Testis (tissue), 2 donors: Measurements from ENCODE around the gene FOS.

ENCODE experiments used
- POLR2A ChIP-seq: fragments of 450-650 bp; IDR thresholded peaks from one replicate; pipeline ENCODE4 v1.6.1; 2017; ENCODE audit warnings: antibody characterized with exemption, mild to moderate bottlenecking, moderate library complexity
- TF ChIP-seq, protein P1 (sequence below), 3 experiments: fragments of 450-650 bp in 2 of 3; fragments of 200-600 bp in 1 of 3; sonication (generic) in 1 of 3; IDR thresholded peaks; one replicate each; pipeline ENCODE4 v1.5.1; 2016 to 2019; ENCODE audit warnings: antibody characterized with exemption in 3 of 3, mild to moderate bottlenecking in 2 of 3, moderate library complexity in 1 of 3

DNA sequence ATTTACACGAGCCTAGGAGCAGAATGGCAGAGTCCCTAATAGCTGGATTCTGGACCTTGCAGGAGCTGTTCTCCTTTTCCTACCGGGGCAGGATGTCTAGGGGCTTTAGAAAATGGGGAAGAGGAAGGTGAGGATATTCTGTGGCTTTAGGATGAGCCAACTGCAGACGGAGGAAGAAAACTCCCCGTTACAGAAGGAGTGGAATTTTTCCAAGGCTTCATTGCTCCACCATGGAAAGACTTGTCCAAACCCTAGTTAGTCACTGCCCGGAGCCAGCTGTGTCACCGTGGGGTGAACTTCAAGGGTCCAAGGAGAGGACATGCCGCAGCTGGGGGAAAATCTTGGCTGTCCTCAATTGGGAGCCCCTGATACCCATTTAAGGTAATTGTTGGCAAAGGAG, 41.6 kb downstream of the FOS start:
- TF ChIP-seq, protein P1, sequence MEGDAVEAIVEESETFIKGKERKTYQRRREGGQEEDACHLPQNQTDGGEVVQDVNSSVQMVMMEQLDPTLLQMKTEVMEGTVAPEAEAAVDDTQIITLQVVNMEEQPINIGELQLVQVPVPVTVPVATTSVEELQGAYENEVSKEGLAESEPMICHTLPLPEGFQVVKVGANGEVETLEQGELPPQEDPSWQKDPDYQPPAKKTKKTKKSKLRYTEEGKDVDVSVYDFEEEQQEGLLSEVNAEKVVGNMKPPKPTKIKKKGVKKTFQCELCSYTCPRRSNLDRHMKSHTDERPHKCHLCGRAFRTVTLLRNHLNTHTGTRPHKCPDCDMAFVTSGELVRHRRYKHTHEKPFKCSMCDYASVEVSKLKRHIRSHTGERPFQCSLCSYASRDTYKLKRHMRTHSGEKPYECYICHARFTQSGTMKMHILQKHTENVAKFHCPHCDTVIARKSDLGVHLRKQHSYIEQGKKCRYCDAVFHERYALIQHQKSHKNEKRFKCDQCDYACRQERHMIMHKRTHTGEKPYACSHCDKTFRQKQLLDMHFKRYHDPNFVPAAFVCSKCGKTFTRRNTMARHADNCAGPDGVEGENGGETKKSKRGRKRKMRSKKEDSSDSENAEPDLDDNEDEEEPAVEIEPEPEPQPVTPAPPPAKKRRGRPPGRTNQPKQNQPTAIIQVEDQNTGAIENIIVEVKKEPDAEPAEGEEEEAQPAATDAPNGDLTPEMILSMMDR (IDR thresholded peaks at IDR 0.05), result no peak
- TF ChIP-seq POLR2A, result no peak
